ENCODE data around the gene KCNAB1.

The KCNAB1 gene

GRCh38 chr3:156305672-156306071, 185.3 kb downstream of the KCNAB1 start:
- TF ChIP-seq EZH2phosphoT487 (IDR thresholded peaks at IDR 0.05; ENCODE audit: low read length) (no peak), EZH2 (optimal IDR thresholded peaks at IDR 0.05; ENCODE audit: low read depth, low read length) (no peak), CTCF (IDR thresholded peaks at IDR 0.05; ENCODE audit: low read length) (no peak)
- Histone ChIP-seq H3F3A (ENCODE audit: insufficient read depth, low read length) (no peaks in the 10 kb centered on the region), H3K4me1 (ENCODE audit: low read length) (no peaks in the 10 kb centered on the region), H3K9me3 (replicated peaks; ENCODE audit: insufficient read depth, low read length) (no peaks in the 10 kb centered on the region), H3K4me2 (ENCODE audit: low read depth, low read length) (no peak overlapping the region), H3K27me3 (replicated peaks; ENCODE audit: insufficient read depth, low read length) (no peaks in the 10 kb centered on the region), H2AFZ (ENCODE audit: low read length) (no peak overlapping the region), H4K20me1 (ENCODE audit: insufficient read depth, low read length) (no peaks in the 10 kb centered on the region), H3K9ac (ENCODE audit: low read length) (no peak overlapping the region), H3K9me2 (replicated peaks; ENCODE audit: insufficient read depth, low read length) (no peaks in the 10 kb centered on the region), H3K27ac (ENCODE audit: low read length) (no peak overlapping the region), H3K79me2 (ENCODE audit: low read length) (no peaks in the 10 kb centered on the region), H3K36me3 (replicated peaks; ENCODE audit: insufficient read depth, low read length) (no peaks in the 10 kb centered on the region), H3K4me3 (ENCODE audit: low read length) (no peak overlapping the region)
- DNase-seq, result no peak

- Histone ChIP-seq H3K4me2 (ENCODE audit: low read depth, low read length) (no peak overlapping the region), H3K79me2 (ENCODE audit: low read length) (no peaks in the 10 kb centered on the region), H4K20me1 (ENCODE audit: insufficient read depth, low read length) (no peaks in the 10 kb centered on the region), H3K9me2 (replicated peaks; ENCODE audit: insufficient read depth, low read length) (no peaks in the 10 kb centered on the region), H3K27me3 (replicated peaks; ENCODE audit: insufficient read depth, low read length) (no peaks in the 10 kb centered on the region), H3K9me3 (replicated peaks; ENCODE audit: insufficient read depth, low read length) (no peaks in the 10 kb centered on the region), H3K4me3 (ENCODE audit: low read length) (no peak overlapping the region), H3K36me3 (replicated peaks; ENCODE audit: insufficient read depth, low read length) (no peaks in the 10 kb centered on the region), H3F3A (ENCODE audit: insufficient read depth, low read length) (no peaks in the 10 kb centered on the region), H2AFZ (ENCODE audit: low read length) (no peak overlapping the region), H3K4me1 (ENCODE audit: low read length) (no peaks in the 10 kb centered on the region), H3K27ac (ENCODE audit: low read length) (no peak overlapping the region), H3K9ac (ENCODE audit: low read length) (no peak overlapping the region)
- no peak for DNase-seq
- TF ChIP-seq CTCF (IDR thresholded peaks at IDR 0.05; ENCODE audit: low read length), result no peak
- no peak for TF ChIP-seq EZH2 (optimal IDR thresholded peaks at IDR 0.05; ENCODE audit: low read depth, low read length)
- no peak for TF ChIP-seq EZH2phosphoT487 (IDR thresholded peaks at IDR 0.05; ENCODE audit: low read length)
These were observed 187.3 kb downstream of the KCNAB1 start for GRCh38 chr3:156307704-156308103.

GRCh38 chr3:156311431-156311830, 191.1 kb downstream of the KCNAB1 start:
- Histone ChIP-seq H3K4me3 (ENCODE audit: low read length) (no peak overlapping the region), H3K9ac (ENCODE audit: low read length) (no peak overlapping the region), H3K9me2 (replicated peaks; ENCODE audit: insufficient read depth, low read length) (no peaks in the 10 kb centered on the region), H3K36me3 (replicated peaks; ENCODE audit: insufficient read depth, low read length) (no peaks in the 10 kb centered on the region), H3K27ac (ENCODE audit: low read length) (no peak overlapping the region), H3K9me3 (replicated peaks; ENCODE audit: insufficient read depth, low read length) (no peaks in the 10 kb centered on the region), H3K79me2 (ENCODE audit: low read length) (no peaks in the 10 kb centered on the region), H2AFZ (ENCODE audit: low read length) (no peak overlapping the region), H3F3A (ENCODE audit: insufficient read depth, low read length) (no peaks in the 10 kb centered on the region), H3K27me3 (replicated peaks; ENCODE audit: insufficient read depth, low read length) (no peaks in the 10 kb centered on the region), H4K20me1 (ENCODE audit: insufficient read depth, low read length) (no peaks in the 10 kb centered on the region), H3K4me1 (ENCODE audit: low read length) (no peaks in the 10 kb centered on the region), H3K4me2 (ENCODE audit: low read depth, low read length) (no peak overlapping the region)
- TF ChIP-seq EZH2 (optimal IDR thresholded peaks at IDR 0.05; ENCODE audit: low read depth, low read length), result no peak
- TF ChIP-seq EZH2phosphoT487 (IDR thresholded peaks at IDR 0.05; ENCODE audit: low read length), result no peak
- TF ChIP-seq CTCF (IDR thresholded peaks at IDR 0.05; ENCODE audit: low read length), result no peak
- DNase-seq, result no peak
